Fibroblast of lung (primary cell): ENCODE measurements around the gene PIP4K2A. TPM values are rescaled to one million over a fixed set of nuclear protein-coding genes. Genes with fewer than 3 reads are reported as not detected.

ENCODE experiments used
- DNase-seq, 2 donors: peaks; one replicate each; pipeline versions ENCODE4 v3.0.0 to v3.0.0-alpha.2; 2010; ENCODE audit warnings: low read depth in 2 of 2
- H2AFZ ChIP-seq: 2 replicates; pipeline ENCODE4 v1.5.1; 2012; ENCODE audit warnings: low read length, control low read depth, inconsistent platforms
- H3K27ac ChIP-seq: 2 replicates; pipeline ENCODE4 v1.5.1; 2011; ENCODE audit warnings: low read length, control low read depth; ENCODE audit not compliant: insufficient read depth
- H3K27me3 ChIP-seq: 2 replicates; pipeline ENCODE4 v1.5.1; 2011; ENCODE audit warnings: mild to moderate bottlenecking, low read length; ENCODE audit not compliant: control insufficient read depth, insufficient read depth
- H3K36me3 ChIP-seq: 2 replicates; pipeline ENCODE4 v1.5.1; 2011; ENCODE audit warnings: low read length; ENCODE audit not compliant: control insufficient read depth, insufficient read depth
- H3K4me1 ChIP-seq: 2 replicates; pipeline ENCODE4 v1.5.1; 2011; ENCODE audit warnings: low read length; ENCODE audit not compliant: control insufficient read depth, insufficient read depth; ENCODE audit errors: extremely low read depth
- H3K4me2 ChIP-seq: 2 replicates; pipeline ENCODE4 v1.5.1; 2011; ENCODE audit warnings: low read length, control low read depth; ENCODE audit not compliant: insufficient read depth; ENCODE audit errors: extremely low read depth
- H3K4me3 ChIP-seq, 4 experiments: fragments of 200-600 bp in 1 of 4; sonication (generic) in 1 of 4; replicated peaks in 1 of 4; 2 replicates each; pipeline ENCODE4 v1.5.1; 2011 to 2016; ENCODE audit warnings: low read length in 4 of 4, low read depth in 3 of 4, mild to moderate bottlenecking in 3 of 4, control low read depth in 2 of 4, inconsistent platforms in 1 of 4, mixed read lengths in 1 of 4; ENCODE audit not compliant: insufficient read depth in 1 of 4; ENCODE audit errors: control extremely low read depth in 1 of 4
- H3K79me2 ChIP-seq: 2 replicates; pipeline ENCODE4 v1.5.1; 2012; ENCODE audit warnings: mild to moderate bottlenecking, low read length, inconsistent platforms; ENCODE audit not compliant: control insufficient read depth, insufficient read depth
- H3K9ac ChIP-seq: 2 replicates; pipeline ENCODE4 v1.5.1; 2011; ENCODE audit warnings: mild to moderate bottlenecking, low read length, control low read depth; ENCODE audit not compliant: insufficient read depth
- H3K9me3 ChIP-seq: 2 replicates; pipeline ENCODE4 v1.5.1; 2012; ENCODE audit warnings: low read depth, low read length; ENCODE audit not compliant: control insufficient read depth, insufficient read depth
- H4K20me1 ChIP-seq: 2 replicates; pipeline ENCODE4 v1.5.1; 2011; ENCODE audit warnings: low read length; ENCODE audit not compliant: control insufficient read depth, insufficient read depth; ENCODE audit errors: extremely low read depth
- CTCF ChIP-seq, 2 donors: IDR thresholded peaks in 1 of 2; conservative IDR thresholded peaks in 1 of 2; 1 replicate in 1 of 2; 2 replicates in 1 of 2; pipeline ENCODE4 v1.5.1; 2011 to 2012; ENCODE audit warnings: low read length in 2 of 2, control low read depth in 1 of 2, inconsistent platforms in 1 of 2, low read depth in 1 of 2, mild to moderate bottlenecking in 1 of 2
- EZH2 ChIP-seq: IDR thresholded peaks from 2 replicates; pipeline ENCODE4 v1.5.1; 2012; ENCODE audit warnings: low read length, control low read depth, mild to moderate bottlenecking; ENCODE audit errors: missing control alignments
- polyA plus RNA-seq, 2 donors: library from polyadenylated mRNA; depleted of rRNA in 1 of 2; stranded (reverse) in 1 of 2; unstranded in 1 of 2; fragments of >200 nt; gene quantifications; 2 replicates each; pipeline ENCODE4 v1.2.1, GENCODE V29; 2011 to 2012; ENCODE audit warnings: missing spikeins in 1 of 2
- total RNA-seq: library from RNA; depleted of rRNA; stranded (reverse); fragments of >200 nt; gene quantifications from 2 replicates; pipeline ENCODE4 v1.2.1, GENCODE V29; 2014

Gene PIP4K2A
- total and polyA plus RNA-seq, 2 donors (not counting 1 experiment from before 2014, with no cell fraction given), result 28.5 to 40.0 TPM

GRCh38 chr10:22553452-22553995 is 160.9 kb downstream of the PIP4K2A start:
- no peak overlapping the region for H3K9ac ChIP-seq
- no peak overlapping the region for H3K4me3 ChIP-seq
- H3K27ac ChIP-seq, result no peak overlapping the region
- no peaks in the 10 kb centered on the region for H3K27me3 ChIP-seq
- no peaks in the 10 kb centered on the region for H3K9me3 ChIP-seq
- no peaks in the 10 kb centered on the region for H4K20me1 ChIP-seq
- peaks cover 2% of the 10 kb centered on the region for H3K36me3 ChIP-seq
- no peaks in the 10 kb centered on the region for H3K79me2 ChIP-seq
- TF ChIP-seq CTCF (conservative IDR thresholded peaks at IDR 0.05 in 1 of 2, IDR thresholded peaks at IDR 0.05 in 1 of 2; ENCODE audit: low read depth in 1 of 2, low read length in 2 of 2) (no peak), EZH2 (no peak)
- no peak overlapping the region for H2AFZ ChIP-seq
- H3K4me1 ChIP-seq, result peaks cover 2% of the 10 kb centered on the region
- DNase-seq, result no peak
- H3K4me2 ChIP-seq, result no peak overlapping the region

GRCh38 chr10:22552888-22553378 is 161.4 kb downstream of the PIP4K2A start:
- peaks cover 2% of the 10 kb centered on the region for H3K36me3 ChIP-seq
- no peaks in the 10 kb centered on the region for H3K79me2 ChIP-seq
- no peak for TF ChIP-seq EZH2
- TF ChIP-seq CTCF (conservative IDR thresholded peaks at IDR 0.05 in 1 of 2, IDR thresholded peaks at IDR 0.05 in 1 of 2; ENCODE audit: low read depth in 1 of 2, low read length in 2 of 2), result no peak
- no peaks in the 10 kb centered on the region for H3K9me3 ChIP-seq
- DNase-seq, result peak; percentile 23 to 82
- no peak overlapping the region for H3K9ac ChIP-seq
- no peak overlapping the region for H3K4me2 ChIP-seq
- H3K4me1 ChIP-seq, result peaks cover 2% of the 10 kb centered on the region
- H4K20me1 ChIP-seq, result no peaks in the 10 kb centered on the region
- no peaks in the 10 kb centered on the region for H3K27me3 ChIP-seq
- no peak overlapping the region for H3K4me3 ChIP-seq
- H3K27ac ChIP-seq, result no peak overlapping the region
- no peak overlapping the region for H2AFZ ChIP-seq

GRCh38 chr10:22551681-22552365 is 162.6 kb downstream of the PIP4K2A start:
- peaks cover 2% of the 10 kb centered on the region for H3K36me3 ChIP-seq
- peaks cover 2% of the 10 kb centered on the region for H3K4me1 ChIP-seq
- no peaks in the 10 kb centered on the region for H3K79me2 ChIP-seq
- no peaks in the 10 kb centered on the region for H3K9me3 ChIP-seq
- no peak overlapping the region for H3K27ac ChIP-seq
- no peaks in the 10 kb centered on the region for H3K27me3 ChIP-seq
- TF ChIP-seq CTCF (conservative IDR thresholded peaks at IDR 0.05 in 1 of 2, IDR thresholded peaks at IDR 0.05 in 1 of 2; ENCODE audit: low read depth in 1 of 2, low read length in 2 of 2), result no peak
- no peak for TF ChIP-seq EZH2
- no peak overlapping the region for H3K4me3 ChIP-seq
- H4K20me1 ChIP-seq, result no peaks in the 10 kb centered on the region
- H3K9ac ChIP-seq, result no peak overlapping the region
- DNase-seq, result no peak
- H3K4me2 ChIP-seq, result no peak overlapping the region
- no peak overlapping the region for H2AFZ ChIP-seq
